WERI-Rb-1 (cell line): ENCODE measurements around the gene SLC2A8.

Experiments used
- DNase-seq: peaks from one replicate; pipeline ENCODE4 v3.0.0-alpha.2; 2020
- H3K27ac ChIP-seq: fragments of 250-450 bp; sonication (Bioruptor Pico); 2 replicates; pipeline ENCODE4 v1.5.1; 2020; ENCODE audit warnings: mild to moderate bottlenecking, moderate library complexity
- H3K27me3 ChIP-seq: fragments of 250-450 bp; sonication (Bioruptor Pico); 2 replicates; pipeline ENCODE4 v1.5.1; 2021; ENCODE audit warnings: mild to moderate bottlenecking, low read depth, moderate library complexity; ENCODE audit not compliant: insufficient read depth, severe bottlenecking
- H3K36me3 ChIP-seq: fragments of 250-450 bp; sonication (Bioruptor Pico); 2 replicates; pipeline ENCODE4 v1.5.1; 2020; ENCODE audit warnings: mild to moderate bottlenecking, moderate library complexity
- H3K4me3 ChIP-seq: 2 replicates; pipeline ENCODE4 v1.5.1; 2011; ENCODE audit warnings: low read depth, mild to moderate bottlenecking, control low read depth, low read length
- H3K9me3 ChIP-seq: fragments of 250-450 bp; sonication (Bioruptor Pico); 2 replicates; pipeline ENCODE4 v1.5.1; 2021; ENCODE audit warnings: mild to moderate bottlenecking, moderate library complexity; ENCODE audit not compliant: severe bottlenecking
- CTCF ChIP-seq: IDR thresholded peaks from 2 replicates; pipeline ENCODE4 v1.5.1; 2011; ENCODE audit warnings: low read depth, mild to moderate bottlenecking, control low read depth, inconsistent platforms, low read length

SLC2A8 gene

DNA sequence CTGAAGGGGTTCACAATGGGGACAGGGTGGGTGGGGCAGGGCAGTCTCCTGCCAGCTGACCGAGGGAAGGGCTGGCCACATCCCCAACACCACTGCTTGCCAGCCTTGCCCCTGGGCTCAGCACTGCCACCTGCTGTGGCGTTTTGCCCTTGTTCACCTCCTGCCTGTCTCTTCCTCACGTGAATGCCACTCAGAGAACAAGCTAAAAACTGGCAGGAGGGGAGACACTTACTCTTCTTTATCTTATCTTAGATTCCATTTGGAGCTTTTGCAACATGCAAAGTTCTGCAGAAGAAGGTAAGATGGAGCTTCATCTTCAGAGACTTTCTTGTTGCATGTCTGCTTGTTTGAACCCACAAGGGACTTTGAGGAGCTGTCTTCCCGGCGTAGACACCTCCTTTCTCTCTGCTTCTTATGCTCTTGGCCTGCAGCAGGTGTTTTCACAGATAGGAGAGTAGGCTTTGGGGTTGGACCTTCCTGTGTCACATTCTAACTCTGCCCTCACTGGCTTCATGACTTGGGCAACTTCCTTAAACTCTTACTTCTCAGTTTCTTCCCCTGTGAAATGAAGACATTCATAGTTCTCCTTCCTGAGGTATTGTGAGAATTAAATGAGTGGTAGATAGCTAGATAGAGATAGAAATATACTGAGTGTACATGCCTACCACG, 58.5 kb downstream of the SLC2A8 start:
- Histone ChIP-seq H3K27ac (no peak overlapping the region), H3K4me3 (no peak overlapping the region), H3K27me3 (no peaks in the 10 kb centered on the region), H3K36me3 (peaks cover 40% of the 10 kb centered on the region), H3K9me3 (no peaks in the 10 kb centered on the region)
- TF ChIP-seq CTCF = peak; percentile 74
- no peak for DNase-seq

DNA sequence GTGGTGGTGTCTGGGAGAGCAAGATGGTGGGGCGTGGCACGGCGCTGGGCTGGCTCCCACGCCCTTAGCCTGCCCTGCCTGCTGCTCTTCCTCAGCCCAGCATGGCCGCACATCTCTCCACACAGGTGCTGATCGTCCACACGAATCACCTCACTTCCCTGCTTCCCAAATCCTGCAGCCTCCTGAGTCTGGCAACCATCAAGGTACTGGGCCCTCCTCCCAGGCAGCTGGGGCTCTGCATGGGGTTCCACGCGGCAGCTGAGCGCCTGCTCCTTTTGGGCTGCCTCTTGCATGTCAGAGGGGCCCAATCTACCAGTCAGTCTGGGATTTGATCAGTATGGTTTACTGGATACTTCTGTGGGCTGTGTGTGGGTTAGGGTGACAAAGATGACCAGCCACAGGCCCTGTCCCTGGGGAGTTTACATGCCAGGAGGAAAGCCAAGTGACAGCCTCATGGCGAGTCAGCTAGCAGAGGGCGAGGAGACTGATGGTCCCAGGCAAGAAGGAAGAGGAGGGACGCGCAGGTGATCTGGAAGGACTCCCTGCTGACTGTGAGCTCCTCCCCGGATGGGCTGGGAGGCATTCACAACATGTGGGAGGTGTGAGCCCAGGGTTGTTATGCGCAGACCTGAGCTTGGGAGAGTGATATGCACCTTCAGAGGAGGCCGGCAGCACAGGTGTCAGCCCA, 60.4 kb downstream of the SLC2A8 start:
- Histone ChIP-seq H3K4me3 (no peak overlapping the region), H3K36me3 (peaks cover 47% of the 10 kb centered on the region), H3K27ac (no peak overlapping the region), H3K27me3 (no peaks in the 10 kb centered on the region), H3K9me3 (no peaks in the 10 kb centered on the region)
- no peak for DNase-seq
- no peak for TF ChIP-seq CTCF
